ENCODE data around the gene GASK1A.

GRCh38 chr3:43098761-43099160 is 119.7 kb downstream of the GASK1A start:
- TF ChIP-seq CTCF (IDR thresholded peaks at IDR 0.05 in 8 of 11, conservative IDR thresholded peaks at IDR 0.05 in 3 of 11) (no peak), POLR2A (IDR thresholded peaks at IDR 0.05) (no peak), POLR2AphosphoS5 (IDR thresholded peaks at IDR 0.05) (no peak)
